AG10803 (cell line): ENCODE results near the gene IGFALS.
"Not testable (repeated sequence)": the region's sequence is repeated elsewhere in the genome, so short reads cannot be mapped to it uniquely, and the experiment has no call there.

Experiments used
- DNase-seq: peaks from one replicate; pipeline ENCODE4 v3.0.0; 2010; ENCODE audit warnings: low read depth
- H3K4me3 ChIP-seq: 2 replicates; pipeline ENCODE4 v1.5.1; 2011; ENCODE audit warnings: mild to moderate bottlenecking, low read length, control low read depth
- CTCF ChIP-seq: conservative IDR thresholded peaks from 2 replicates; pipeline ENCODE4 v1.5.1; 2011; ENCODE audit warnings: mild to moderate bottlenecking, low read length, control low read depth, inconsistent platforms

Gene IGFALS

GRCh38 chr16:1809281-1809801, 15.8 kb upstream of the IGFALS start:
- TF ChIP-seq CTCF = no peak
- DNase-seq = no peak
- H3K4me3 ChIP-seq = no peak overlapping the region

GRCh38 chr16:1808691-1809090, 15.2 kb upstream of the IGFALS start:
- TF ChIP-seq CTCF = no peak
- no peak for DNase-seq
- no peak overlapping the region for H3K4me3 ChIP-seq

- no peak for DNase-seq
These were observed 14.1 kb upstream of the IGFALS start for GRCh38 chr16:1807626-1808025.

GRCh38 chr16:1800701-1801100, 7.2 kb upstream of the IGFALS start:
- DNase-seq = peak; percentile 73
- TF ChIP-seq CTCF = no peak
- H3K4me3 ChIP-seq = no peak overlapping the region

More at GRCh38 chr16:1807626-1808025, 14.1 kb upstream of the IGFALS start:
- H3K4me3 ChIP-seq = no peak overlapping the region
- no peak for TF ChIP-seq CTCF

- H3K4me3 ChIP-seq, DNase-seq: not testable (repeated sequence)
These were observed 5.8 kb upstream of the IGFALS start for GRCh38 chr16:1799263-1799662.

- no peak for TF ChIP-seq CTCF
- no peak for DNase-seq
- no peak overlapping the region for H3K4me3 ChIP-seq
These were observed 1.6 kb upstream of the IGFALS start for GRCh38 chr16:1794908-1795666.

- no peak for TF ChIP-seq CTCF
- H3K4me3 ChIP-seq = no peak overlapping the region
- DNase-seq = no peak
These were observed 841 bp upstream of the IGFALS start for GRCh38 chr16:1794221-1794871.
